Measurements from ENCODE around the gene RPL13. TPM values are rescaled to one million over a fixed set of nuclear protein-coding genes. Genes with fewer than 3 reads are reported as not detected.

RPL13 gene
- total and polyA plus RNA-seq, 12 donors: 786 to 7,398 (median 999) TPM

GRCh38 chr16:89572485-89573205 lies 12.2 kb downstream of the RPL13 start:
- no peaks in the 10 kb centered on the region for H3K36me3 ChIP-seq
- ATAC-seq (no peak), DNase-seq (no peak)
- H3K4me3 ChIP-seq: no peak overlapping the region
- H3K9me3 ChIP-seq: no peaks in the 10 kb centered on the region
- no peak overlapping the region for H3K27ac ChIP-seq
- peaks cover 39 to 88% (median 71%) of the 10 kb centered on the region in 7 donors for H3K27me3 ChIP-seq
- intact Hi-C loops (cut with DNase I): loop anchor here in 5 of 10 donors (5.0 to 10.0 kb wide), 3 partner anchors 62 to 72 kb away; no protein-coding TSS in a partner anchor
- H3K4me1 ChIP-seq: peaks cover 11 to 22% (median 17%) of the 10 kb centered on the region in 9 donors
- no peak for TF ChIP-seq CTCF (IDR thresholded peaks at IDR 0.05)
- WGBS, 2 donors: 79 to 81% methylated on average over 19 of the region's 19 CpGs

DNA sequence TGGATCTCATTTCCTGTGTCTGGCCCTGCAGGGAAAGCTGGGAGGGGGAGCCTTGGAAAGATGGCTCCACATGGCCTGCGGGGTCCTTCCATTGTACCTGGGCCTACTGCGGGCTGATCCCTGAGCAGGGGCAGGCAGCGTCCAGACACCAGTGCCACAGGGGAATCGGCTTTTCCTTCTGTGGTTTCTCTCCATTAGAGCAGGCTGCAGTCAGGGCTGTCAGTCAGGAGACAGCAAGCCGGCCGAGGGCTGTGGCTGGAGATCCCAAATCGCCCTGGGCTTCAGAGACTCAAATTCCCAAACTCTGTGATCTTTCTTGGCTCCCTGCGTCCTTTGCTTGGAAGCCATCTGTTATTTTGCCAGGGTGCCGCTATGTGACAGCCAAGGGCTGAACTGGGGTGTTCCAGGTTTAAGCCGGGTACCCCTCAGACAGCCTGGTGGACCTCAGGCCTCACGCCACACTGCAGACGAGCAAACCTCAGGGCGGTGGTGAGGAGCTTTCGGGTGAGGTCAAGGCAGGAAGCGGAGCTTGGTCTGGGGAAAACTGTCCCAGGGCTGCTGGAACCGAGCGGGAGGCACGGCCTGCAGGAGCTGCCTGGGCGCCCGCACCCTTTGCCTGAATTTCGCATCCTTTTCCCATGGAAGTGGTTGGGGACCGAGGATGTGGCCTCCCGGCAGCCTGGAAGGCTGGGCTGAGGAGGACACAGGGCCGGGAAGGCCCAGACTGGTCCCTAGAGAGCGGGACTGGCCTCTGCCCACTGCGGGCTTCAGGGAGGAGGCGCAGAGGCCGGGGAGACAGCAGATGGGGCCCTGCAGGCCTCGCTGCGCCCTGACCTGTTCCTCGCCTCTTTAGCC lies 13.6 kb downstream of the RPL13 start:
- H3K9me3 ChIP-seq: no peaks in the 10 kb centered on the region
- WGBS, 2 donors: 62 to 69% methylated on average over 28 to 31 of the region's 31 CpGs
- no peaks in the 10 kb centered on the region for H3K36me3 ChIP-seq
- H3K27me3 ChIP-seq: peaks cover 39 to 76% (median 69%) of the 10 kb centered on the region in 7 donors
- H3K27ac ChIP-seq: no peak overlapping the region
- intact Hi-C loops (cut with DNase I): loop anchor here in 6 of 10 donors (2.0 to 10.0 kb wide), 4 partner anchors 61 to 71 kb away; no protein-coding TSS in a partner anchor
- no peak for TF ChIP-seq CTCF (IDR thresholded peaks at IDR 0.05)
- DNase-seq: no peak
- peak overlapping the region in 9 of 10 donors; percentile 14 to 46 (median 36) for H3K4me3 ChIP-seq
- ATAC-seq: peak in 5 of 8 donors; percentile 7 to 29 (median 19)
- peaks cover 11 to 22% (median 17%) of the 10 kb centered on the region in 9 donors for H3K4me1 ChIP-seq

DNA sequence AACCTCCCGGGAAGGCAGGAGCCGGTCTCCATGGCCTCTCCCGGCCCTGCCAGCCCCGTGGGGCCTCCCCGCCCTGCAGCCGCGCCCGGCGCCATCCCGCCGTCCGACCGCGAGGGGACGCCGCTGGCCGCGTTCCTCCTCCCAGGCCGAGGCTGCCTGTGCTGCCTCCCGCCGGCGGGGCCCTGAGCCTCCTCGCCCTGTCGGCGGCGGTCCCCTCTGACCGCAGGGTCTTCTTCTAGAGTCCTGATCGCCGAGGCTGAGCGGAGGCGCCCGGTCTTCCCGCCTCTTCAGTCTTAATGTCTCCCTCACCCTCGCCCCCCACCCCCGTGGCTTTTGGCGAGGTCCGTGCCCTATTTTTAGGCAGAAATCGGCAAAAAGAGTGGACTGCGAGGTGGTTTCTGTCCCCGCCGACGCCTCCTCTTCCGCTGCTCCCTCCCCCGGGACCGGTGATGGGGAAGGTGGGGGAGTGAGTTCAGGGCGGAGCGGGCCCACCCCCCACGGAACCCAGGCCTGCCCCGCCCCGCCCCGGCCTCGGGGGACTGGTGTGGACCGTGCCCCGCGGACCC lies 14.3 kb downstream of the RPL13 start:
- TF ChIP-seq CTCF (IDR thresholded peaks at IDR 0.05): peak; percentile 19 to 80 (median 64)
- ATAC-seq: peak; percentile 44 to 71 (median 60)
- DNase-seq: peak in 1 of 2 donors; percentile 51
- Histone ChIP-seq H3K4me3 (peak overlapping the region in 9 of 10 donors; percentile 14 to 46 (median 36)), H3K4me1 (peaks cover 11 to 22% (median 17%) of the 10 kb centered on the region in 9 donors), H3K36me3 (no peaks in the 10 kb centered on the region), H3K27me3 (peaks cover 33 to 69% (median 62%) of the 10 kb centered on the region in 7 donors), H3K27ac (no peak overlapping the region), H3K9me3 (no peaks in the 10 kb centered on the region)
- intact Hi-C loops (cut with DNase I): loop anchor here in 7 of 10 donors (2.0 to 10.0 kb wide), 4 partner anchors 60 to 70 kb away; no protein-coding TSS in a partner anchor
- 2% methylated on average over 45 to 55 of the region's 55 CpGs for WGBS, 2 donors

Data from heart right ventricle (tissue), 16 donors.